K562 (cell line): ENCODE measurements around the gene FANCC. TPM values are rescaled to one million over a fixed set of nuclear protein-coding genes. Genes with fewer than 3 reads are reported as not detected.

ENCODE experiments used
- ATAC-seq: fragments of 200-7000 bp; cut with Tn5 transposase; 3 replicates; pipeline ENCODE4 v1.9.1; 2020; ENCODE audit warnings: moderate library complexity
- BruUV-seq: library from RNA; stranded (reverse); fragments of 400-500 nt; replicated peaks from 2 replicates; lab custom pipeline; 2021; lab: Mats Ljungman, UMichigan
- CTCF ChIA-PET: fragments of 300-600 bp; formaldehyde crosslinking; extraction: SDS; loops from one replicate; lab custom pipeline; 2021; ENCODE audit warnings: low intra/inter-chr PET ratio; lab: Yijun Ruan, JAX
- POLR2A ChIA-PET: fragments of 300-600, 350-650 bp; sonication (Branson Sonifier 250); formaldehyde crosslinking; extraction: SDS; loops from one replicate; lab custom pipeline; 2021; ENCODE audit warnings: antibody characterized with exemption, inconsistent platforms; lab: Yijun Ruan, JAX
- DNase-seq, 4 experiments: peaks; one replicate each; pipeline versions ENCODE4 v3.0.0 to v3.0.0-alpha.2; 2011 to 2018; ENCODE audit warnings: low spot score in 3 of 4, mixed read lengths in 3 of 4; ENCODE audit errors: extremely low read depth in 1 of 4
- FAIRE-seq: peaks from 2 replicates; lab custom pipeline; 2011; peaks lifted over from hg19 to GRCh38; lab: Jason Lieb, UNC
- H2AFZ ChIP-seq: 2 replicates; pipeline ENCODE4 v1.6.0; 2011; ENCODE audit warnings: low read depth, low read length, control low read depth, inconsistent platforms
- H3K27ac ChIP-seq: fragments of 200-600 bp; 3 replicates; pipeline ENCODE4 v1.8.0; 2011; ENCODE audit warnings: low read depth, mild to moderate bottlenecking, control low read depth, inconsistent platforms, low read length, moderate library complexity, mixed read lengths; ENCODE audit errors: extremely low read depth
- H3K27me3 ChIP-seq, 2 experiments: fragments of 300-600 bp in 1 of 2; 2 replicates in 1 of 2; 3 replicates in 1 of 2; pipeline versions ENCODE4 v1.6.0 to v1.8.0; 2011; ENCODE audit warnings: inconsistent platforms in 2 of 2, low read length in 2 of 2, mild to moderate bottlenecking in 1 of 2, mixed read lengths in 1 of 2, moderate library complexity in 1 of 2; ENCODE audit not compliant: control insufficient read depth in 2 of 2, insufficient read depth in 2 of 2
- H3K36me3 ChIP-seq: fragments of 300-600 bp; 3 replicates; pipeline ENCODE4 v1.8.0; 2011; ENCODE audit warnings: mild to moderate bottlenecking, low read length, inconsistent platforms; ENCODE audit not compliant: control insufficient read depth, insufficient read depth
- H3K4me1 ChIP-seq, 2 experiments: fragments of 200-600 bp in 1 of 2; replicated peaks in 1 of 2; 2 replicates in 1 of 2; 3 replicates in 1 of 2; pipeline versions ENCODE4 v1.5.1 to v1.8.0; 2011; ENCODE audit warnings: inconsistent platforms in 2 of 2, low read length in 2 of 2, mild to moderate bottlenecking in 1 of 2, mixed read lengths in 1 of 2, moderate library complexity in 1 of 2; ENCODE audit not compliant: control insufficient read depth in 2 of 2, insufficient read depth in 2 of 2
- H3K4me2 ChIP-seq: 2 replicates; pipeline ENCODE4 v1.6.1; 2011; ENCODE audit warnings: low read length, control low read depth, inconsistent platforms, mixed read lengths; ENCODE audit not compliant: insufficient read depth
- H3K4me3 ChIP-seq: fragments of 200-600 bp; sonication (generic), shearing (Covaris generic); 2 replicates; pipeline ENCODE4 v1.5.1; 2016; ENCODE audit warnings: control low read depth, inconsistent platforms
- H3K79me2 ChIP-seq: fragments of 200-600 bp; 3 replicates; pipeline ENCODE4 v1.8.0; 2011; ENCODE audit warnings: low read length, inconsistent platforms; ENCODE audit not compliant: control insufficient read depth, insufficient read depth
- H3K9ac ChIP-seq, 2 experiments: 2 replicates each; pipeline versions ENCODE4 v1.6.0 to v1.6.1; 2011; ENCODE audit warnings: low read depth in 2 of 2, low read length in 2 of 2, control low read depth in 1 of 2, inconsistent platforms in 1 of 2, mild to moderate bottlenecking in 1 of 2, mixed read lengths in 1 of 2; ENCODE audit not compliant: insufficient read depth in 1 of 2
- H3K9me1 ChIP-seq: one replicate; pipeline ENCODE4 v1.6.0; 2011; ENCODE audit warnings: inconsistent platforms, mild to moderate bottlenecking, low read length, moderate library complexity; ENCODE audit not compliant: control insufficient read depth, insufficient read depth
- H3K9me3 ChIP-seq: replicated peaks from 2 replicates; pipeline ENCODE4 v1.5.1; 2011; ENCODE audit warnings: low read depth, low read length, inconsistent platforms; ENCODE audit not compliant: control insufficient read depth, insufficient read depth
- H4K20me1 ChIP-seq: replicated peaks from 2 replicates; pipeline ENCODE4 v1.6.1; 2011; ENCODE audit warnings: low read length, inconsistent platforms, mixed read lengths; ENCODE audit not compliant: control insufficient read depth, insufficient read depth
- PTBP1 ChIP-seq: fragments of 200-400 bp; formaldehyde crosslinking; IDR thresholded peaks from 2 replicates; pipeline ENCODE4 v1.6.1; 2017; ENCODE audit warnings: low read depth, low read length
- RAD21 ChIP-seq, 2 experiments: fragments of 250-450 bp in 1 of 2; fragments of 450-650 bp in 1 of 2; sonication (Bioruptor Pico) in 1 of 2; formaldehyde crosslinking in 1 of 2; IDR thresholded peaks in 1 of 2; conservative IDR thresholded peaks in 1 of 2; 2 replicates each; pipeline versions ENCODE4 v1.4.0 to v1.8.0; 2020 to 2022; ENCODE audit warnings: mild to moderate bottlenecking in 2 of 2, moderate library complexity in 1 of 2
- RCOR1 ChIP-seq, 2 experiments: IDR thresholded peaks; 2 replicates each; pipeline ENCODE4 v1.6.1; 2012; ENCODE audit warnings: low read depth in 2 of 2, low read length in 2 of 2, borderline replicate concordance in 1 of 2, improper control_type of control experiment in 1 of 2
- WGBS: fragments of 100-300 bp; shearing (Covaris generic); methylation state at CpG from one replicate; pipeline ENCODE4 v1.1.6; 2016; ENCODE audit warnings: low coverage, mixed read lengths; ENCODE audit not compliant: insufficient coverage; ENCODE audit errors: missing lambda C conversion rate; 5-methylcytosine and 5-hydroxymethylcytosine counted together
- in situ Hi-C: fragments of 300-500 bp; cut with MboI; formaldehyde crosslinking; loops from 4 replicates; pipeline ENCODE4 v1.15.0; 2018; ENCODE audit warnings: inconsistent platforms, mixed read lengths
- intact Hi-C: fragments of 100-400 bp; cut with micrococcal nuclease; formaldehyde crosslinking; loops from 2 replicates; pipeline ENCODE4 v1.14.2; 2022
- polyA plus RNA-seq, 8 experiments: library from polyadenylated mRNA; depleted of rRNA in 4 of 8; stranded (reverse) in 5 of 8; unstranded in 3 of 8; fragments of >200 nt; fragmentation: Nextera tagmentation in 2 of 8; fragmentation: Illumina TruSeq in 1 of 8; extraction: Ambion mirVana in 2 of 8; extraction: Trizol in 1 of 8; gene quantifications; 2 replicates each; pipeline versions ENCODE4 v1.2.1 to v1.2.3, GENCODE V29; 2011 to 2014; ENCODE audit warnings: inconsistent platforms in 1 of 8, missing spikeins in 1 of 8
- total RNA-seq, 7 experiments: library from RNA; depleted of rRNA in 6 of 7; stranded (reverse); fragments of >200 nt in 6 of 7; fragmentation: Illumina TruSeq in 2 of 7; extraction: Trizol in 2 of 7; gene quantifications; 2 replicates each; pipeline versions ENCODE4 v1.2.1 to v1.2.3, GENCODE V29; 2011 to 2021; ENCODE audit warnings: low replicate concordance in 1 of 7
- TF ChIP-seq, protein P1 (sequence below), 3 experiments: IDR thresholded peaks in 2 of 3; conservative IDR thresholded peaks in 1 of 3; 2 replicates each; pipeline ENCODE4 v1.5.1; 2011 to 2012; ENCODE audit warnings: low read length in 3 of 3, mild to moderate bottlenecking in 3 of 3, control low read depth in 2 of 3, improper control_type of control experiment in 1 of 3, inconsistent platforms in 1 of 3, low read depth in 1 of 3, mixed read lengths in 1 of 3, moderate library complexity in 1 of 3; ENCODE audit not compliant: insufficient read depth in 2 of 3
- TF ChIP-seq, protein P2 (sequence below): sonication (generic); formaldehyde crosslinking; IDR thresholded peaks from 2 replicates; pipeline ENCODE4 v1.8.0; 2022; ENCODE audit warnings: mild to moderate bottlenecking, low read depth, missing genetic modification reagents
- TF ChIP-seq, protein P3 (sequence below), 2 experiments: fragments of 450-650 bp; formaldehyde crosslinking in 1 of 2; IDR thresholded peaks; 2 replicates each; pipeline versions ENCODE4 v1.4.0 to v1.6.1; 2014 to 2020; ENCODE audit warnings: mild to moderate bottlenecking in 2 of 2, borderline replicate concordance in 1 of 2, low read depth in 1 of 2

FANCC gene
- total and polyA plus RNA-seq, 9 of the 15 experiments (the other 6 are each of a cell fraction or from before 2014, with no cell fraction given) = 4.6 to 18.4 (median 14.2) TPM

DNA sequence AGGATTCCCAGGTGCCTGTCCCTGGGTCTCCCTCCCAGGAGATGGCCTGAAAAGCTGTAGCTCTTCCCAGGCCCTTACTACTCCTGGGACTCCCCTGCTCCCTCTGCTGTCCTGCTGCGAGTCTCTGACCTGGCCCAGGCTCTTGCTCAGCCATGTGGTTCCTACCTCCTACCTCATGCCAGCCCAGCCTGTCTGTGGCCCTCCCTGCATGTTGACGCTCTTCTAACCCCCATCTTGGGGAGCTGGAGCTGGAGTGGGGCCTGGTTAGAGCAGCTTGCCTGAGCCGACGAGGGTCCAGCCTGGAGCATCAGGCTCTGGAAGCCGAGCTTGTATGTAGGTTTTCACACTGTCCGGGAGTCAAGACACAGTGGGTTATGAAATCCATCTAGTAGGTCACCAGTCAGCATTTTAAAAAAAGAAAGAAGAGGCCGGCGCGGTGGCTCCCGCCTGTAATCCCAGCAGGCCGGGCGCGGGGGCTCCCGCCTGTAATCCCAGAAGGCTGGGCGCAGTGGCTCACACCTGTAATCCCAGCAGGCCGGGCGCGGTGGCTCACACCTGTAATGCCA is 244.4 kb downstream of the FANCC start:
- TF ChIP-seq RAD21 (CRISPR knock-in tag; conservative IDR thresholded peaks at IDR 0.05 in 1 of 2, IDR thresholded peaks at IDR 0.05 in 1 of 2) = peak in 1 of 2 experiments; percentile 43; a peak in 2 of 4 replicates
- no peak for TF ChIP-seq RCOR1 (IDR thresholded peaks at IDR 0.05; ENCODE audit: borderline replicate concordance in 1 of 2, low read depth in 2 of 2, low read length in 2 of 2)
- TF ChIP-seq, protein P1, sequence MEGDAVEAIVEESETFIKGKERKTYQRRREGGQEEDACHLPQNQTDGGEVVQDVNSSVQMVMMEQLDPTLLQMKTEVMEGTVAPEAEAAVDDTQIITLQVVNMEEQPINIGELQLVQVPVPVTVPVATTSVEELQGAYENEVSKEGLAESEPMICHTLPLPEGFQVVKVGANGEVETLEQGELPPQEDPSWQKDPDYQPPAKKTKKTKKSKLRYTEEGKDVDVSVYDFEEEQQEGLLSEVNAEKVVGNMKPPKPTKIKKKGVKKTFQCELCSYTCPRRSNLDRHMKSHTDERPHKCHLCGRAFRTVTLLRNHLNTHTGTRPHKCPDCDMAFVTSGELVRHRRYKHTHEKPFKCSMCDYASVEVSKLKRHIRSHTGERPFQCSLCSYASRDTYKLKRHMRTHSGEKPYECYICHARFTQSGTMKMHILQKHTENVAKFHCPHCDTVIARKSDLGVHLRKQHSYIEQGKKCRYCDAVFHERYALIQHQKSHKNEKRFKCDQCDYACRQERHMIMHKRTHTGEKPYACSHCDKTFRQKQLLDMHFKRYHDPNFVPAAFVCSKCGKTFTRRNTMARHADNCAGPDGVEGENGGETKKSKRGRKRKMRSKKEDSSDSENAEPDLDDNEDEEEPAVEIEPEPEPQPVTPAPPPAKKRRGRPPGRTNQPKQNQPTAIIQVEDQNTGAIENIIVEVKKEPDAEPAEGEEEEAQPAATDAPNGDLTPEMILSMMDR (IDR thresholded peaks at IDR 0.05 in 2 of 3, conservative IDR thresholded peaks at IDR 0.05 in 1 of 3; ENCODE audit: insufficient read depth in 2 of 3, low read depth in 1 of 3, low read length in 3 of 3) = peak; percentile 20 to 33 (median 25); a peak in 4 of 6 replicates
- TF ChIP-seq, protein P2, sequence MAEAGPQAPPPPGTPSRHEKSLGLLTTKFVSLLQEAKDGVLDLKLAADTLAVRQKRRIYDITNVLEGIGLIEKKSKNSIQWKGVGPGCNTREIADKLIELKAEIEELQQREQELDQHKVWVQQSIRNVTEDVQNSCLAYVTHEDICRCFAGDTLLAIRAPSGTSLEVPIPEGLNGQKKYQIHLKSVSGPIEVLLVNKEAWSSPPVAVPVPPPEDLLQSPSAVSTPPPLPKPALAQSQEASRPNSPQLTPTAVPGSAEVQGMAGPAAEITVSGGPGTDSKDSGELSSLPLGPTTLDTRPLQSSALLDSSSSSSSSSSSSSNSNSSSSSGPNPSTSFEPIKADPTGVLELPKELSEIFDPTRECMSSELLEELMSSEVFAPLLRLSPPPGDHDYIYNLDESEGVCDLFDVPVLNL = no peak
- TF ChIP-seq, protein P3, sequence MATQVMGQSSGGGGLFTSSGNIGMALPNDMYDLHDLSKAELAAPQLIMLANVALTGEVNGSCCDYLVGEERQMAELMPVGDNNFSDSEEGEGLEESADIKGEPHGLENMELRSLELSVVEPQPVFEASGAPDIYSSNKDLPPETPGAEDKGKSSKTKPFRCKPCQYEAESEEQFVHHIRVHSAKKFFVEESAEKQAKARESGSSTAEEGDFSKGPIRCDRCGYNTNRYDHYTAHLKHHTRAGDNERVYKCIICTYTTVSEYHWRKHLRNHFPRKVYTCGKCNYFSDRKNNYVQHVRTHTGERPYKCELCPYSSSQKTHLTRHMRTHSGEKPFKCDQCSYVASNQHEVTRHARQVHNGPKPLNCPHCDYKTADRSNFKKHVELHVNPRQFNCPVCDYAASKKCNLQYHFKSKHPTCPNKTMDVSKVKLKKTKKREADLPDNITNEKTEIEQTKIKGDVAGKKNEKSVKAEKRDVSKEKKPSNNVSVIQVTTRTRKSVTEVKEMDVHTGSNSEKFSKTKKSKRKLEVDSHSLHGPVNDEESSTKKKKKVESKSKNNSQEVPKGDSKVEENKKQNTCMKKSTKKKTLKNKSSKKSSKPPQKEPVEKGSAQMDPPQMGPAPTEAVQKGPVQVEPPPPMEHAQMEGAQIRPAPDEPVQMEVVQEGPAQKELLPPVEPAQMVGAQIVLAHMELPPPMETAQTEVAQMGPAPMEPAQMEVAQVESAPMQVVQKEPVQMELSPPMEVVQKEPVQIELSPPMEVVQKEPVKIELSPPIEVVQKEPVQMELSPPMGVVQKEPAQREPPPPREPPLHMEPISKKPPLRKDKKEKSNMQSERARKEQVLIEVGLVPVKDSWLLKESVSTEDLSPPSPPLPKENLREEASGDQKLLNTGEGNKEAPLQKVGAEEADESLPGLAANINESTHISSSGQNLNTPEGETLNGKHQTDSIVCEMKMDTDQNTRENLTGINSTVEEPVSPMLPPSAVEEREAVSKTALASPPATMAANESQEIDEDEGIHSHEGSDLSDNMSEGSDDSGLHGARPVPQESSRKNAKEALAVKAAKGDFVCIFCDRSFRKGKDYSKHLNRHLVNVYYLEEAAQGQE (IDR thresholded peaks at IDR 0.05; ENCODE audit: borderline replicate concordance) = peak; percentile 17; the same call in 1 of the 2 replicates
- TF ChIP-seq, protein P3 (CRISPR knock-in tag; IDR thresholded peaks at IDR 0.05; ENCODE audit: low read depth) = no peak
- no peak for TF ChIP-seq PTBP1
- no peak for FAIRE-seq
- ATAC-seq = peak; percentile 72
- H3K4me1 ChIP-seq = peaks cover 0 to 3% of the 10 kb centered on the region in 2 experiments; a peak in 1 of 5 replicates
- H3K9me1 ChIP-seq = no peaks in the 10 kb centered on the region
- no peaks in the 10 kb centered on the region for H3K27me3 ChIP-seq
- H3K79me2 ChIP-seq = no peaks in the 10 kb centered on the region
- 0 out of 2 replicates have a peak, but pooled peaks cover 5% of the 10 kb centered on the region for H4K20me1 ChIP-seq
- no peaks in the 10 kb centered on the region for H3K9me3 ChIP-seq
- peaks cover 3% of the 10 kb centered on the region; the same call in 2 of the 3 replicates for H3K36me3 ChIP-seq
- H3K4me3 ChIP-seq = no peak overlapping the region
- in situ Hi-C loops = no loop called here
- no peak overlapping the region for H3K27ac ChIP-seq
- peak in 1 of 4 experiments; percentile 22 for DNase-seq
- H2AFZ ChIP-seq = no peak overlapping the region
- intact Hi-C loops = no loop called here
- H3K4me2 ChIP-seq = no peak overlapping the region
- CTCF ChIA-PET = interaction anchor here (1.6 kb wide), 1 partner anchor 290 kb away, joined by 9 read pairs; no protein-coding TSS in a partner anchor
- 89% methylated on average over 13 of the region's 18 CpGs for WGBS
- POLR2A ChIA-PET = interaction anchor here (0.6 kb wide), 1 partner anchor 336 kb away, joined by 3 read pairs; no protein-coding TSS in a partner anchor
- BruUV-seq = no TSS peak
- peak overlapping the region in 1 of 2 experiments; percentile 60; a peak in 1 of 4 replicates for H3K9ac ChIP-seq
